ES-I3 (cell line): ENCODE results near the gene GNGT2.

Experiments
- H3K36me3 ChIP-seq: 2 replicates; pipeline ENCODE4 v1.6.1; 2013; ENCODE audit warnings: mild to moderate bottlenecking, low read length, control low read depth, moderate library complexity; ENCODE audit not compliant: insufficient read depth
- H3K4me1 ChIP-seq: 2 replicates; pipeline ENCODE4 v1.6.1; 2013; ENCODE audit warnings: mild to moderate bottlenecking, control low read depth, low read length; ENCODE audit not compliant: insufficient read depth
- H3K9ac ChIP-seq: 2 replicates; pipeline ENCODE4 v1.6.1; 2013; ENCODE audit warnings: low read depth, mild to moderate bottlenecking, low read length, moderate library complexity
- H3K9me3 ChIP-seq: 2 replicates; pipeline ENCODE4 v1.6.1; 2013; ENCODE audit warnings: mild to moderate bottlenecking, low read length, moderate library complexity; ENCODE audit not compliant: control insufficient read depth, insufficient read depth

GNGT2 gene

GRCh38 chr17:49210158-49211029 is at the start of gene GNGT2, which contains the start of gene ABI3:
Gene GNGT2, minus strand, starts transcription at chr17:49210574. Its CDS starts 3,152 bp downstream, at chr17:49207422.
Gene ABI3, plus strand, starts transcription at chr17:49210707. Its CDS starts 18 bp downstream, at chr17:49210725.
- peak within 1 kb of the TSS; percentile 62; the same call in 1 of the 2 replicates for H3K9ac ChIP-seq
- H3K36me3 ChIP-seq, result no peaks in the 10 kb centered on the region
- peaks cover 22% of the 10 kb centered on the region for H3K4me1 ChIP-seq
- no peaks in the 10 kb centered on the region for H3K9me3 ChIP-seq

DNA sequence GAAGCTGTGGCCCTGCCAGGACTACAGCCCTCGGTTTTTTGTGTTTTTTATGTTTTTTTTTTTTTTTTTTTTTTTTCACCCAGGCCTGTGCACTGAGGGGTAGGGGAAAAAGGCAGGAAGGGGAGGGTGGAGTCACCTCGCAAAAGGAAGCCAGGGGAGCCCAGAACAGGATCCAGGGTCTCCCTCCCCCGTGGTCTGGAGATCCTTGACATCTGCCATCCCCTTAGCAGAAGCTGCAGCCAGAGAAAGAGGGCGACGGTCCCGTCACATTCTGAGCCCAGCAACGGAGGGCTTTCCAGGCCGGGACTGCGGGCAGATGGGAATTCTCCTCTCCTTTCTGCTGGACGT is 49.3 kb upstream of the GNGT2 start:
- Histone ChIP-seq H3K9ac (peak overlapping the region; percentile 78; the same call in 1 of the 2 replicates), H3K9me3 (no peaks in the 10 kb centered on the region), H3K36me3 (no peaks in the 10 kb centered on the region), H3K4me1 (peaks cover 4% of the 10 kb centered on the region; the same call in 1 of the 2 replicates)

- Histone ChIP-seq H3K36me3 (no peaks in the 10 kb centered on the region), H3K4me1 (peaks cover 4% of the 10 kb centered on the region; the same call in 1 of the 2 replicates), H3K9ac (no peak overlapping the region), H3K9me3 (no peaks in the 10 kb centered on the region)
Measured at GRCh38 chr17:49258394-49258793, 48.0 kb upstream of the GNGT2 start.

DNA sequence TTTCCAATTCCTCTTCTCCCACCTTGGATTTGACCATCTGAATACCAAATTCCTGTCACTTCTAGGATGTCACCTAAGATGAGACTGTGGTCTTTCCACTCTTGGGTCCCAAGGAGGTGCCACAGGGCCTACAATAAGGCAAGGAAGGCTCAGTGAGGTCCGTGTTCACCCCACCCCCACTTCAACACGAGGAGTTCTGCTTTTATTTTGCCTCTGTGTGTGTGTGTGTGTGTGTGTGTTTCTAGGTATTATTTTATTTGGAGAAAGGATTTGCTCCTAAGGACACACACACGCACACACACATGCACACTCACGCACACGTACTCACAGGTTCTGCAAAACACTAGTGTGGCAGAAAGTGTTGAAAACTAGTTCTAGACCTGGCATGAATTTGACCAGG is 44.8 kb upstream of the GNGT2 start:
- H3K9me3 ChIP-seq, result no peaks in the 10 kb centered on the region
- H3K9ac ChIP-seq, result no peak overlapping the region
- no peaks in the 10 kb centered on the region; the same call in 1 of the 2 replicates for H3K4me1 ChIP-seq
- H3K36me3 ChIP-seq, result no peaks in the 10 kb centered on the region

DNA sequence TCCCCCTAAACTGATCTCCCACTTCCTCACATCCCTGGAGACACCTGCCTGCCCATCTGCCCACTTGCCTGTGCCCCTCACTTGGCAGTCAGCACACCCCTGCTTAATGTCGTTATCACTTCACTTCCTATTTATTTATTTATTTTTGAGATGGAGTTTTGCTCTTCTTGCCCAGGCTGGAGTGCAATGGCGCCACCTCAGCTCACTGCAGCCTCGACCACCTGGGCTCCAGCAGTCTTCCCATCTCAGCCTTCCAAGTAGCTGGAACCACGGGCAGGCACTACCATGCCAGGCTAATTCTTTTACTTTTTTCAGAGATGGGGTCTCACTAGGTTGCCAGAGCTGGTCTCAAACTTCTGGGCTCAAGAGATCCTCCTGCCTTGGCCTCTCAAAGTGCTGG is 43.7 kb upstream of the GNGT2 start:
- H3K36me3 ChIP-seq, result no peaks in the 10 kb centered on the region

GRCh38 chr17:49252148-49252695 is 41.8 kb upstream of the GNGT2 start:
- H3K4me1 ChIP-seq, result peaks cover 6% of the 10 kb centered on the region; the same call in 1 of the 2 replicates

More for the DNA sequence above, 43.7 kb upstream of the GNGT2 start:
- Histone ChIP-seq H3K9me3 (no peaks in the 10 kb centered on the region), H3K4me1 (peaks cover 6% of the 10 kb centered on the region; the same call in 1 of the 2 replicates), H3K9ac (no peak overlapping the region)

GRCh38 chr17:49249890-49250522 is 39.6 kb upstream of the GNGT2 start:
- peaks cover 6% of the 10 kb centered on the region; the same call in 1 of the 2 replicates for H3K4me1 ChIP-seq
- no peaks in the 10 kb centered on the region for H3K9me3 ChIP-seq
- no peaks in the 10 kb centered on the region for H3K36me3 ChIP-seq
- no peak overlapping the region for H3K9ac ChIP-seq

More at GRCh38 chr17:49252148-49252695, 41.8 kb upstream of the GNGT2 start:
- Histone ChIP-seq H3K36me3 (no peaks in the 10 kb centered on the region), H3K9ac (no peak overlapping the region), H3K9me3 (no peaks in the 10 kb centered on the region)

GRCh38 chr17:49249292-49249794 is 39.0 kb upstream of the GNGT2 start:
- no peaks in the 10 kb centered on the region for H3K9me3 ChIP-seq
- no peaks in the 10 kb centered on the region for H3K36me3 ChIP-seq
- peaks cover 6% of the 10 kb centered on the region; the same call in 1 of the 2 replicates for H3K4me1 ChIP-seq
- H3K9ac ChIP-seq, result no peak overlapping the region

- H3K9ac ChIP-seq, result no peak overlapping the region
- H3K4me1 ChIP-seq, result peaks cover 6% of the 10 kb centered on the region; the same call in 1 of the 2 replicates
Measured at GRCh38 chr17:49247944-49248343, 37.6 kb upstream of the GNGT2 start.

GRCh38 chr17:49244839-49245238 is 34.5 kb upstream of the GNGT2 start:
- Histone ChIP-seq H3K4me1 (peaks cover 6% of the 10 kb centered on the region; the same call in 1 of the 2 replicates), H3K9ac (no peak overlapping the region), H3K36me3 (no peaks in the 10 kb centered on the region), H3K9me3 (no peaks in the 10 kb centered on the region)

More at GRCh38 chr17:49247944-49248343, 37.6 kb upstream of the GNGT2 start:
- no peaks in the 10 kb centered on the region for H3K36me3 ChIP-seq
- no peaks in the 10 kb centered on the region for H3K9me3 ChIP-seq

DNA sequence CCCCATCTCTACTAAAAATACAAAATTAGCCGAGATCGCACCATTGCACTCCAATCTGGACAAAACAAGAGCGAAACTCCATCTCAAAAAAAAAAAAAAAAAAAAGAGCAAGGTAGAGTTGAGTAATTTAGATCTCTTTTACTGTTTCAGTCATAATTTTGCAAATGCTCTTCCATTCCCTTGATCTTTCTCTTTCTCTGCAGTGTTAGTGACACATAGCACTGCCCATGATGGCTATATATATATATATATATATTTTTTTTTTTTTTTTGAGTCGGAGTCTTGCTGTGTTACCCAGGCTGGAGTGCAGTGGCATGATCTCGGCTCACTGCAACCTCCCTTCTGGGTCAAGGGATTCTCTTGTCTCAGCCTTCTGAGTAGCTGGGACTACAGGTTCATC is 32.4 kb upstream of the GNGT2 start:
- Histone ChIP-seq H3K36me3 (no peaks in the 10 kb centered on the region), H3K9me3 (no peaks in the 10 kb centered on the region)

GRCh38 chr17:49241692-49242397 is 31.5 kb upstream of the GNGT2 start:
- no peaks in the 10 kb centered on the region for H3K36me3 ChIP-seq

More for the DNA sequence above, 32.4 kb upstream of the GNGT2 start:
- H3K4me1 ChIP-seq, result no peaks in the 10 kb centered on the region; the same call in 1 of the 2 replicates
- no peak overlapping the region for H3K9ac ChIP-seq

GRCh38 chr17:49241040-49241439 is 30.7 kb upstream of the GNGT2 start:
- Histone ChIP-seq H3K36me3 (no peaks in the 10 kb centered on the region), H3K9me3 (no peaks in the 10 kb centered on the region), H3K9ac (no peak overlapping the region), H3K4me1 (peaks cover 6% of the 10 kb centered on the region; the same call in 1 of the 2 replicates)

More at GRCh38 chr17:49241692-49242397, 31.5 kb upstream of the GNGT2 start:
- Histone ChIP-seq H3K9ac (no peak overlapping the region), H3K9me3 (no peaks in the 10 kb centered on the region), H3K4me1 (peaks cover 4% of the 10 kb centered on the region; the same call in 1 of the 2 replicates)
